ENCODE data around the gene PALB2.
A peak's percentile ranks its signal among the peaks of the same experiment; 100 is the strongest.

PALB2 gene

DNA sequence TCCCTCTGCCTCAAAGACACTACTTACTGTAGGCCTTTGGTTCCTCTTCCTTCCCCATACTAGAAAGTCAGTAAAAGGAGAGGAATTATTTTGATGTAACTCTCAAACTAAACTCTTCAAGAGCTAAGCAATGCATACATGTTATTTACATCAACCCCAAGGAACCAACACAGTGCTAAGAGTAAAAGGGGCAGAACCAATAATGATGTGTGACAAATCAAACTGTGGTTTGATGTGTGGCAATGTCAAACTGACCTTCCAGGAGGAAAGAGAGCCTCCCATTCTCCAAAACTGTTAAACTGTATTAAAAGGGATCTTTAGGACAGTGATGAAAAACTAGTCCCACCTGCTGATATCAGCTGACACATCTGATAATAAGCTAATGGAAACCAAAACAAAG lies 60.7 kb downstream of the PALB2 start:
- DNase-seq, result no peak

DNA sequence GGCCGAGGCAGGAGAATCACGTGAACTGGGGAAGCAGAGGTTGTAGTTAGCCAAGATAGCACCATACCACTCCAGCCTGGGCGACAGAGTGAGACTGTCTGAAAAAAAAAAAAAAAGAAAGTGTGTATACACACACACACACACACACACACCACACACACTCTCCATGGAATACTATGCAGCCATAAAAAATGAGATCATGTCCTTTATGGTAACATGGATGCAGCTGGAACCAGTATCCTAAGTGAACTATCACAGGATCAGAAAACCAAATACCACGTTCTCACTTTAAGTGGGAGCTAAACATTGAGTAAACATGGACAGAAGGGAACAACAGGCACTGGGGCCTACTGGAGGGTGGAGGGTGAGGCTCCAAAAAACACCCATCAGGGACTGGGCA lies 61.7 kb downstream of the PALB2 start:
- no peak for DNase-seq

DNA sequence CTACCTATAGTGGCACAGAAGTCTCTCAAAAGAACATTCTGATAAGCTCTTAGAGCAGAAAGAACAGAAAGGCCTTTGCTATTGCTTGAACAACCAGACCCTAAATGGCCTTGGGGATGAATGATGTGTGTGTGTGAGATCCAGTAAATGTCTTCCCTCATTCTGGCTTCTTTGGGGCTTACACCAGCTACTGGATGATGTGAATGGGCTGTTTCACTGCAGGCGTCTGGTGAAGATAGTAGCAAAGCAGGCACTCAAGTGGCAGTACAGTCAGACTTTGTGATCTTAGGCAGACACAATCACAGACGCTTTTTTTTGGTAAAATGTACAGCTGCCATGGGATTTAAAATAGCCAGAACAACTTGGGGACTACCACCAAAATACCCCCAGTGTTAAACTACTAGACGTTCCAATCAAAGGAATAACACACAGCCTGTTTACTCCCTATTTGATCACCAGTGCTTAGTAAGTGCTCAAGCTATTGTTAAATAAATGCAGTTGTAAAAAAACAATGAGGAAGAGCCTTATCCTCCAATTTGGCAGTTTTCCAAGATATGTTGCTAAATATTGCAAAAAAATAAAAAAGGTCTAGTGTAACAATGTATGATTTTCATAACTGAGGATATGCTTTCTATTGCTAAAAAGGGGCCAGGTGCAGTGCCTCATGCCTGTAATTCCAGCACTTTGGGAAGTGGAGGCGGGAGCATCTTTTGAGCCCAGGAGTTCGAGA lies 62.8 kb downstream of the PALB2 start:
- no peak for DNase-seq

DNA sequence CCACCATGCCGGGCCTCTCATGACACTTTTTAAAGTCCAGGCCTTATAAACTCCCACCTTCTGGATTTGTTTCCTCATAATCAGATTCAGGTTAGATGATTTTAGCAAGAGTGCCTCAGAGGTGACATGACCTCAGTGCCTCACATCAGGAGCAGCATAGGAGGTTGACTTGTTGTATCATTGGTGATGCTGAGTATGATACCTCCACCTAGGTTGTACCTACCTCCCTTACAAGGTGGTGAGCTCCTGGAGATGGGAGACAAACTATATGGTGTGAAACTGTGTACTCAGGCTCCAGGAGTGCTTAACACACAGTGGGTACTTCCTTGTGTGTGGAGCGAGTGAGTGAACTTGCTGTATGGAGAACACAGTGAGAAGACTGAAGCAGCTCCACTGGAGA lies 63.6 kb downstream of the PALB2 start:
- no peak for DNase-seq

DNA sequence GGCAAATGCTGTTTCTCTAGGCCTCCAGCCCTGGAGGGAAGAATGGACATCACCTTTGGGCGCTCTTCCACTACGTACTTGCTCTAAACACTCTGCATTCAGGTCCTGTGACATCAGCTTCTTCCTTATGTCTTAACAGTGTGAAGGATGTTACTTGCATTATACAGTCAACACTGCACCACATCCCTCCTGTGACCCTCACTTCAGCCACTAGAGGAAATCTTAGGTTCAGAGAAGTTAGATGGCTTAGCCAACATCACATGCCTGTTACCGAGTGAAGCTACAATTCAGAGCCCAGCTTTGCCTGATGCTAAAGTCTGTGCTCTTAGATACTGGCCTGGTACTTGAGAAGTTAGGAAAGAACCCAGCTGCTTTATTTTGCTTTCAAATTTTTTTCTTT lies 65.3 kb downstream of the PALB2 start:
- DNase-seq, result no peak

DNA sequence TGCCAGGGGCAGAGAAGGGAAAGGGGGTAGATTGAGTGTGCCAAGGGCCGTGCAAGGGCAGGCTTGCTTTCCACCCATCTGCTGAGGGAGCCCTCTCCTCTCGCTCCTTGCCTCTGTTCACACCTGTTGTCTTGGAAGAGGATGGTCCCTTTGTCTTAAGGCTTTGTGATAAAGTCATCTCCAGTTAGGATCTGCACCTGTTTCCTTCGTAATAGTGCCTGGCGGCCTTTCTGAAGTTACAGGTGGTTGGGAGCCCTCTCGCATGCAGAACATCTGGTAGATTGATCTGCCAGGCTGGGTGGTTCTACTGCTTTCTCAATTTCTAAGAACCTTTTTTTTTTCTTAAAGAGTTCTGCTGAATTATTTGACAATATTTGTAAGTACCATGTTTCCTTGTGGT lies 67.3 kb downstream of the PALB2 start:
- no peak for DNase-seq

DNA sequence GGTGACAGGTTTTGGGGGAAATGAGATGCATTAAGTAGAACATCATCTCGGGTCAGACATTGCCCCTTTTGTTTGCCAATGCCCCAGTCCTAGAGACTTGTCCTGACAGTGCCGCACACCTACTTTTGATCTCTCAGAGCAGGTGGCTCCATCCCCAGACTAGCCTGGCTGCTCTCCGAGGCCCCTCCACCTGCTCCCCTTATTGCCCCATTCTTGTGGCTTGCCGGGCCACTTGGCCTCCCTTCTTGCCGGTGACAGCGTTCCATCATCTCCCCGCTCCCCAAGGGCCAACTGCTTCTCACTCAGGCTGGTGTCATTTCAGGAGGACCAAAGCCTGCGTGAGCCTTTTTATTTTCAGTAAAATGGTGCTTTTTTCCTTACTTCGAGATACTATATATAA lies 68.7 kb downstream of the PALB2 start:
- no peak for DNase-seq

DNA sequence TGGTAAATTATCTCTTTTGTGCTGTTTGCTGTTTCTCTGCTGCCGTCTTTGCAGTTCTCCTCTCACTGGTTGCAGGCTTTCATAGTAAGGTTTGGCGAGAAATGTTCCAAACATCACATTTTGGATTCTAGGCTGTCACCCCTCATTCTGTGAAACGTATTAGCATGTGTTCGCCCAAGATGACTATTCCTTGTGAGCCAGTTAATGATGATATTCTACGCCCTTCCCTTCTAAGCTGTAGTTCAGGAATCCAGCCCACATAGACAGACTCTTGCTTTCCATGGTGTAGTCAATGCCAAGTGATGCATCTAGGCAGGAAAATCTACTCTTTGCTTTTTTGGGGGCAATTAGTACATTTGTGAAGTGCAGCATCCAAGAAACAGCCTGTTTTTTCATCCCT lies 69.2 kb downstream of the PALB2 start:
- no peak for DNase-seq

DNA sequence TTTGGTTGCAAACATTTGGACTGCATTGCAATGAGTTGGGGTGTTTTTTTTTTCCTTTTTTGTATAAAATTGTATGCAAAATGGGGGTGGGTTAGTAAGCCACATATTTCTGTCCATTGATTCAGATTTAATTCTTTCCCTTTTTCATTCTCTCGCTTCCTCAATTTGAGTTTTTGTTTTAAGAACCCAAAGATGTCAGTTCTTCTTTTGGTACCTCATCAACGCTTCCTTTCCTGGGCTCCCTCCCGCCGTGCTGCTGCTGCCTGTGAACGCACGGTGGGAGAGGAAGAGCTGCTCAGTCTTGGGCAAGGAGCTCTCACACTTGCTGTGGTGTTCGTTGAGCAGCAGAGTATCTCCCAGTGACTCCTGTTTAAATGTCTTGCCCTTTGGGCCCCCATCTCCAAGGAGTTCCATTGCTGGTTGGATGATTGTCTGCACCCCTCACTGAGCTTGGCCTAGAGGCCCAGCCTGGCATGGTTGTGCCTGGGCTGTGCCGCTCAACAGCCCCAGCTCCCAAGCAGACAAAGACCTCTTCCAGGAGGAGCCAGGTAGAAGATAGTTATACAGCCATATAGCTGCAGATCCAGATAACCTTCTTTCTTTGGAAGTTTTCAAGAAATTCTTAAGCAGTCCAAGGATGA lies 70.0 kb downstream of the PALB2 start:
- DNase-seq, result no peak

DNA sequence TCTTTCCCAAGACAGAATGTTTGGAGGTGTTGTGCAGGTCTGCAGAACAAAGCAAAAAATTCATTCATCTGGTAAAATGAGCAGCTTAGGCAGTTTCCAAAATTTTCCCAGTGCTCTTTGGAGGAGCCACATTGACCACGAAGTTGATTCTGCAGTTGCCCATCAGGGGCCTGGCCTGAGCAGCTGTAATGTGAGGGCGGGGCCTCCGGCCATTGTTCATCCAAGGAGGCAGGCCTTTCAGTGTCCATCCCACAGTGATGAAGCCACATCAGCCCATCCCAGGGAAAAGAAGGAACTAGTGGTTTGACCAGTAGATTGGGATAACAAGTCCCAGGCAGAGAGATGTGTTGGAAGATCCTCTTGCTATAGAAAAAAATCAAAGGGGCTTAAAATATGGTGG lies 73.5 kb downstream of the PALB2 start:
- no peak for DNase-seq

DNA sequence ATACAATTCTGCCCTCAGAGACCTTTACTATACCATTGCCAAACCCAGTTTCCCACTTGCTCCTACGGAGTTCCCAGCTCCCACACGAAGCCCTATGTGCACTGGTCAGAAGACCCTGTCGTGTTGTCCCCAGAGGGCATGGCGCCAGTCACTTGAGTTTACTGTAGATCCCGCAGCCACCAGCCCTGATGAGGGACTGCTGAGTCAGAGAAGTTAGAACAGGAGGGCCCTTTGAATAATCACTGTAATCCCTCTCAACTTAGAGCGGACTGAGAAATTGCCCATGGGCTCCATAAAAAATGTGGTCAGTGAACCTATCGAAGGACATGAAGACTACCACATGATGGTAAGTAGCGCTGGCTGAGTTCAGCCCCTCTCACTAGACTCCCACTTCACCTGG lies 74.4 kb downstream of the PALB2 start:
- DNase-seq, result no peak

DNA sequence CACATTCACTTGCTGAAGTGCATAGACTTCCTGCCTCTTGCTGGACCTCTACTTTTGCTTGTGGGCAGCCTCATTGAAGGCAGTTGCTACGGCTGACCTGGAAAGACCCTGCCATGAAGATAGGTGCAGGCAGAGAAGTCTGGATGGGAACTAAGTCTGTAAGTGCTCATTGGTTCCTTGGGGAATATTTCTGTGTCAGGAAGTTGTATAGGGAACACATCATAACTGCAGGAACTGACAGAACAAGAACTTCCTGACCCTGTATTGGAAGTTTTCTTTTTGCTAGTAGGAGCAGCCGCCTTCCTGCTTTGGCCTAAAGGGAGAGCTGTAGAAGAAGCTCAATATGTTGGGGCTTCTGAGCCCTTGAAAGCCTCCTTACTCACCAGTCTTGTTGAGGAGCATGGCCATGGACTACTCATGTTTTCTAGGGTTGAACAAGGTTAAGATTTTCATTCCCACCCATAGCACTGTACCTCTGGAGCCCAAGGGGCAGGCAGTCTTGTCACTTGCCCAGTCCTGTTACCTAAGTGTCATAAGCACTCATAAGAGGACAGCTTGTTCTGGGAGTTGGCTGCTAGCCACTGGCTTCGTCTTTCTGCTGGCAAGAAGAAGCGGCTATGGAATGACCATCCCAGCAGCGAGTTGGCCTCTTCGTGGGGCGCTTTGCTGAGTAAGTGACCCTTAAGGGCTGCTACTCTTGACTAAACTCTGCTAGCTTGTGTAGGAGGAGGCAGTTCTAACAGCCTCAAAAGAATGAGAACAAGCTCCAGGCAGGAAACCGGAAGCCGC lies 76.3 kb downstream of the PALB2 start:
- DNase-seq, result no peak

DNA sequence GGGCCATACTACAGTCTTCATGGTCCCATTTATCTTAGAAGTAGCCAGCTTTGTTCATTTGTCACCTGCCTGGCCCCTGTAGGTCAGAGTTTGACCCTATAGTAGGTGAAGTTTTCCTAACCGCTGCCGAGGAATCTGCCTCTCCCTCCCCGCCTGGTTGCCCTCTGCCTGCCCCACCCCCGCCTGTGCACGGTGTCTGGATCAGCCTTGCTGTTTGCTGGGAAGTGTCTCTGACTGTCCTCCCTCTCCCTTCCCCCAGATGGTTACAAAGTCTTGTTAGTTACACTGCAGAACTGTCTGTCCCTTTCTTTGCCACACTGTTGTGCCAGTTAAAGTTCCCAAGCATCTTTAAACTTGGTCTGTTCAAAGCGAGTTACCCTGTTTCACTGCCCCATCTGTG lies 77.9 kb downstream of the PALB2 start:
- DNase-seq, result no peak

DNA sequence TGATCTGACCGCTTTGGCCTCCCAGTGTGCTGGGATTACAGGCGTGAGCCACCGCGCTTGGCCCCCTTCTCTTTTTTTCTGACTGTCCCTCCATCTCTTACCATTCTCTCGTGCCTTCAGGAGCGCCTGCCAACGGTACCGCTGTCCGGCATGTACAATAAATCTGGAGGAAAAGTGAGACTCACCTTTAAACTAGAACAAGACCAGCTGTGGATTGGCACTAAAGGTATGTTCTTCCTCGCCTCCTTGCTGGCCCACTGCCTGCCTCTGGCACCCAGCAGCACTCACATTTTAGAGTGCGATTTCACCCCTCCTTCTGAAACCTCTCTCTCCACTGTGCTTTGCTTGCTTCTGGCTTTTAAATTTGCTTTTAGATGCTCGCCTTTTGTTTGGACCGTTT lies 78.6 kb downstream of the PALB2 start:
- DNase-seq, result no peak

DNA sequence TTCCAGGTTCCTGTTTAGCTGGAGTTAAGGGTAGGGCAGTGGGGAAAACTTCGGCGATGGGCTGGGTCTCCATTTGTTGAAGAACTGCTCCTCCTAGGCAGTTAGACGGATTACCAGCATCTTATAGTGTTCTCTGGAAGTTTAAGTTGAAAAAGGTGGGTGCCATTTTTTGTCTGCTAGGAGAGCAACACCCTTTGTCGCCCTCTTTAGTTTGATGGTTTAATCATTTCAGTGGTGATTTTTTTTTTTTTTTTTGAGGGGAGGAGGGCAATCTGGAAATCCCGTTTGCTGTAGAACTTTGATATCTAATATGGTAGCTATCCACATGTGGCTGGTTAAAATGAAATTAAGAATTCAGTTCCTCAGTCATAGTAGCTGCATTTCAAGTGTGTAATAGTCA lies 79.5 kb downstream of the PALB2 start:
- no peak for DNase-seq

DNA sequence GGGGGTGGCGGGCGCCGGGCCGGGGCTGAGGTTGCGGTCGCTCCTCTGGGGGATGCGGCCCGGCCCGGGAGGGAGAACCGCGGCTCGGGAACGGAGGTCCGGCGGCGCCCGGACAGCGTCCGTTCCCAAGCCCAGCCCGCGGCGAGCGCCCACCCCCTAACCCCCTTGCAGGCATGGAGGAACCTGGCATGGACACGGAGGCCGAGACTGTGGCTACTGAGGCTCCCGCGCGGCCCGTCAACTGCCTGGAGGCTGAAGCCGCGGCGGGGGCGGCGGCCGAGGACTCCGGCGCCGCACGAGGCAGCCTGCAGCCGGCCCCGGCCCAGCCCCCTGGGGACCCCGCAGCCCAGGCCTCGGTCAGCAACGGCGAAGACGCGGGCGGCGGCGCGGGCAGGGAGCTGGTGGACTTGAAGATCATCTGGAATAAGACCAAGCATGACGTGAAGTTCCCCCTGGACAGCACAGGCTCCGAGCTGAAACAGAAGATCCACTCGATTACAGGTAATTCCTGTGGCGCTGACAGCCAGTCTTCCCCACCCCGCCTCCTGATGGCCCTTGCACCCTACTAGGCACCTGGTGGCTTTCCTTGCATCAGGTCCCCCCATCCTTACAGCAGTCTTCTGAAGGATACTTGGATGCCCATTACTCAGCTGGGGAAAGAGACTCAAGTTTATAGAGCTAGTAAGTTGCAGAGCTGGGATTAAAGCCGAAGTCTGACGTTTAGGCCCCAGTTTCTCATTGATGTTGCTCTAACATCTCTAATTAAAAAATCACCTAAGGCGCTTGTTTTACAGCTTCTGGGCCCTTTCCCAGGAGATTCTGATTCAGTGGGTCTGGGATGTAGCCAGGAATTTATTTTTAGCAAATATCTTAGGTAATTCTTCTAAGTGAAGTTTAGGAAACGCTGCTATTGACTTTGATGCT lies 83.1 kb downstream of the PALB2 start:
- no peak for DNase-seq

DNA sequence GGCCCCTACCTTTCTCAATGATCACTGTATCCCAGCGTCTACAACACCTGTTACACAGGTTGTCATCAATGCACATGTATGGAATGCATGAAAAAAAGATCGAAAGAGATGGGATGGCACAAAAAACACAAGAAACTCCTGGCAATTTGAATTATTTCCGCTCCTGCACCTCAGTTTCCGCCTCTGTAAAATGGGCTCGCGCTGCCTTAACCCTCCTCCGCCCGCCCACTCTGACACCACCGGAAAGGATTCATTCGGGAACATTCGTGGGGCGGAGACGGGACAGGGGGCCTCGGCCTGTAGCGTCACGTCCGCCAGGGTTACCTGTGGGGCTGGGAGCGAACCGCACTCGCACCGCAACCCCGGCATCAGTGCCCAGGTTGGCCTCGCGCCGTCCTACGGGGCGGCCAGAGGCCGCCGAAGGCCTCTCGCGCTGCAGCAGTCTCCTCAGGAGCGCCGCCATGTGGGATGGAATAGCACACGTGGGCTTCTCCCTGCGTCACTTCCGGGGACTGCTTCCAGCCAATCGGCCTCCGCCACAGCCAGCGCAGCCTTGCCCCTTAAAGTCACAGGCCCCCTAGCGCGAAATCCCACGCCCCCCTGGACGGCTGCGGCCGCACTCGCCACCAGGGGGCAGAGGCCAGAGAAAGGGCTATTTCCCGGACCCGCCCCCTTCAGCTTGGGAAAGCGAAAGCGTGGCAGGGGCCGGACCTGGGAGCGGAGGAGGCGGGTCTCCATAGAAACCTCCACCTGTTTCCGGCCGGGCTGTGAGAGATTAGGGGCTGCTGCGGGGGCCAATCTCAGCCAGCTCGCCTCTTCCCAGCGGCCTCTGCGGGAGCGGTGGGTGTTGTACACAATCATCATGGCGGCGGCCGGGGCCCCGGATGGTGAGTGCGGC lies 84.0 kb downstream of the PALB2 start, which contains the start of the genes EARS2 and UBFD1:
EARS2 (minus strand) TSS at position 470 of the 898 bp plus-strand sequence; CDS start at position 463, 7 bp downstream.
UBFD1 (plus strand) TSS at position 847 of the 898 bp plus-strand sequence; CDS start at position 863, 16 bp downstream.
- peak; percentile 85 to 95 for DNase-seq

DNA sequence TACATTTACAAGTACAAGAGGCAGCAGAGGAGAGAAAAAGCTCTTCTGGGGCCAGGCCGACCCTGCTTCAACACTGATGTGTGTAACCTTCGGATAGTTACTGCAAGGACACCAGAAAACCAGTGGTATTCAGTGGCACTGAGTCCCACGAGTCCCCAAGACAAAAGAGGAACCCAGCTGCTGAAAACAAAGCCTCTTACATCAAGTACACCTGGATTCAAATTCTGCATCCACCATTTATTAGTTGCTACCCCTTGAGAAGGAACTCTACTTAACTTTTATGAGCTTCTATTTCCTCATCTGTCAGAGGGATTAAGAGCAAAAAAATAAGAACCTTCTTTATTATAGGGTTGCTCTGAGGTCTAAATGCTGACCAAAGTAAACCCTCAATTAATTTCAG lies 86.6 kb downstream of the PALB2 start:
- DNase-seq, result no peak
